CD14-positive monocyte (primary cell): Measurements from ENCODE around the gene PAEP. TPM values are rescaled to one million over a fixed set of nuclear protein-coding genes. Genes with fewer than 3 reads are reported as not detected.

Source experiments
- DNase-seq, 3 donors: peaks; one replicate each; pipeline ENCODE4 v3.0.0-alpha.2; 2011 to 2022
- H2AFZ ChIP-seq: 2 replicates; pipeline ENCODE4 v1.6.0; 2012; ENCODE audit warnings: mild to moderate bottlenecking, low read depth, low read length, inconsistent platforms; ENCODE audit not compliant: insufficient read depth, poor library complexity, severe bottlenecking
- H3K27ac ChIP-seq, 2 donors: 1 replicate in 1 of 2; 2 replicates in 1 of 2; pipeline ENCODE4 v1.5.1; 2012 to 2013; ENCODE audit warnings: low read length in 2 of 2, control low read depth in 1 of 2, inconsistent platforms in 1 of 2, low read depth in 1 of 2, mild to moderate bottlenecking in 1 of 2
- H3K27me3 ChIP-seq, 2 donors: one replicate each; pipeline versions ENCODE4 v1.6.0 to v1.6.1; 2011 to 2013; ENCODE audit warnings: low read length in 2 of 2; ENCODE audit not compliant: control insufficient read depth in 2 of 2, insufficient read depth in 2 of 2
- H3K36me3 ChIP-seq, 2 donors: replicated peaks in 1 of 2; 1 replicate in 1 of 2; 2 replicates in 1 of 2; pipeline versions ENCODE4 v1.5.1 to v1.6.1; 2012 to 2013; ENCODE audit warnings: low read length in 2 of 2, control low read depth in 1 of 2, inconsistent platforms in 1 of 2, mild to moderate bottlenecking in 1 of 2; ENCODE audit not compliant: insufficient read depth in 2 of 2, control insufficient read depth in 1 of 2
- H3K4me1 ChIP-seq, 2 donors: 1 replicate in 1 of 2; 2 replicates in 1 of 2; pipeline versions ENCODE4 v1.5.1 to v1.6.1; 2012 to 2013; ENCODE audit warnings: low read length in 2 of 2, control low read depth in 1 of 2, inconsistent platforms in 1 of 2, mild to moderate bottlenecking in 1 of 2, moderate library complexity in 1 of 2; ENCODE audit not compliant: insufficient read depth in 2 of 2, control insufficient read depth in 1 of 2
- H3K4me2 ChIP-seq: replicated peaks from 2 replicates; pipeline ENCODE3; 2012; ENCODE audit warnings: low read length, moderate library complexity, mild to moderate bottlenecking; ENCODE audit not compliant: poor library complexity, severe bottlenecking; ENCODE audit errors: extremely low read depth
- H3K4me3 ChIP-seq, 3 experiments: fragments of 200-600 bp in 1 of 3; sonication (generic) in 1 of 3; replicated peaks in 1 of 3; 1 replicate in 2 of 3; 2 replicates in 1 of 3; pipeline ENCODE4 v1.5.1; 2011 to 2013; ENCODE audit warnings: low read length in 3 of 3, mild to moderate bottlenecking in 3 of 3, control low read depth in 2 of 3, low read depth in 2 of 3, inconsistent platforms in 1 of 3, moderate library complexity in 1 of 3
- H3K79me2 ChIP-seq: 2 replicates; pipeline ENCODE4 v1.6.0; 2012; ENCODE audit warnings: mild to moderate bottlenecking, control low read depth, inconsistent platforms, low read length, moderate library complexity; ENCODE audit not compliant: insufficient read depth
- H3K9ac ChIP-seq: 2 replicates; pipeline ENCODE4 v1.6.0; 2017; ENCODE audit warnings: low read length, mild to moderate bottlenecking; ENCODE audit not compliant: insufficient read depth, poor library complexity, severe bottlenecking
- H3K9me3 ChIP-seq, 2 donors: replicated peaks in 1 of 2; 1 replicate in 1 of 2; 2 replicates in 1 of 2; pipeline versions ENCODE4 v1.5.1 to v1.6.1; 2012 to 2013; ENCODE audit warnings: low read length in 2 of 2, control low read depth in 1 of 2; ENCODE audit not compliant: control insufficient read depth in 1 of 2, insufficient read depth in 1 of 2
- H4K20me1 ChIP-seq: 2 replicates; pipeline ENCODE4 v1.6.0; 2012; ENCODE audit warnings: mild to moderate bottlenecking, low read length, control low read depth, moderate library complexity; ENCODE audit not compliant: insufficient read depth
- H3K27ac Mint-ChIP-seq, 7 donors: one replicate each; pipeline ENCODE4 v1.8.0; 2020; ENCODE audit warnings: mild to moderate bottlenecking in 7 of 7, mixed read lengths in 7 of 7, moderate library complexity in 6 of 7, inconsistent platforms in 2 of 7
- H3K27me3 Mint-ChIP-seq, 3 donors: one replicate each; pipeline ENCODE4 v1.8.0; 2021 to 2022; ENCODE audit warnings: low read depth in 3 of 3, mild to moderate bottlenecking in 3 of 3, mixed read lengths in 3 of 3, moderate library complexity in 3 of 3, inconsistent platforms in 1 of 3
- H3K36me3 Mint-ChIP-seq, 2 donors: one replicate each; pipeline ENCODE4 v1.8.0; 2020; ENCODE audit warnings: mixed read lengths in 2 of 2, inconsistent platforms in 1 of 2, mild to moderate bottlenecking in 1 of 2
- H3K4me1 Mint-ChIP-seq: one replicate; pipeline ENCODE4 v1.8.0; 2020; ENCODE audit warnings: mild to moderate bottlenecking, mixed read lengths
- H3K4me3 Mint-ChIP-seq, 2 donors: one replicate each; pipeline ENCODE4 v1.8.0; 2020; ENCODE audit warnings: mild to moderate bottlenecking in 2 of 2, mixed read lengths in 2 of 2, moderate library complexity in 1 of 2
- H3K9me3 Mint-ChIP-seq, 7 donors: one replicate each; pipeline ENCODE4 v1.8.0; 2020 to 2022; ENCODE audit warnings: mixed read lengths in 7 of 7, mild to moderate bottlenecking in 6 of 7, moderate library complexity in 6 of 7, inconsistent platforms in 2 of 7
- CTCF ChIP-seq: fragments of 200-600 bp; IDR thresholded peaks from one replicate; pipeline ENCODE4 v1.8.0; 2022; ENCODE audit warnings: antibody characterized with exemption, mild to moderate bottlenecking
- WGBS: methylation state at CpG from one replicate; pipeline ENCODE4 v1.1.5; 2013; ENCODE audit warnings: missing lambda C conversion rate; ENCODE audit not compliant: insufficient coverage; 5-methylcytosine and 5-hydroxymethylcytosine counted together
- intact Hi-C, 2 donors: fragments of 100-400 bp; cut with micrococcal nuclease; formaldehyde crosslinking; loops; one replicate each; pipeline versions ENCODE4 v1.15.0 to v1.15.1; 2023
- polyA plus RNA-seq, 3 donors: library from polyadenylated mRNA; depleted of rRNA in 1 of 3; unstranded in 2 of 3; stranded (reverse) in 1 of 3; fragments of 300-500 nt in 2 of 3; fragments of >200 nt in 1 of 3; fragmentation: Illumina TruSeq in 2 of 3; gene quantifications; 1 replicate in 2 of 3; 2 replicates in 1 of 3; pipeline ENCODE4 v1.2.3, GENCODE V29; 2012 to 2021

Gene PAEP
- polyA plus RNA-seq, 3 donors, result not detected

- no peaks in the 10 kb centered on the region for H3K27me3 ChIP-seq
- WGBS, result 100% methylated on average over 1 of the region's 1 CpG
- Mint-ChIP-seq H3K27ac (no peak overlapping the region), H3K27me3 (peaks cover 1 to 10% (median 8%) of the 10 kb centered on the region in 3 donors), H3K4me3 (no peak overlapping the region), H3K36me3 (no peaks in the 10 kb centered on the region), H3K9me3 (peaks cover 0 to 9% (median 2%) of the 10 kb centered on the region in 7 donors), H3K4me1 (no peaks in the 10 kb centered on the region)
- H4K20me1 ChIP-seq, result no peaks in the 10 kb centered on the region
- TF ChIP-seq CTCF, result no peak
- DNase-seq, result no peak
- no peaks in the 10 kb centered on the region for H3K9me3 ChIP-seq
- no peaks in the 10 kb centered on the region for H3K4me1 ChIP-seq
- H3K27ac ChIP-seq, result no peak overlapping the region
- H3K4me3 ChIP-seq, result no peak overlapping the region
- H3K79me2 ChIP-seq, result no peaks in the 10 kb centered on the region
- intact Hi-C loops, result no loop called here
- no peaks in the 10 kb centered on the region for H3K36me3 ChIP-seq
- no peak overlapping the region for H3K4me2 ChIP-seq
- no peak overlapping the region for H3K9ac ChIP-seq
- no peak overlapping the region for H2AFZ ChIP-seq
These were observed 1.5 kb downstream of the PAEP start for GRCh38 chr9:135563039-135563476.

DNA sequence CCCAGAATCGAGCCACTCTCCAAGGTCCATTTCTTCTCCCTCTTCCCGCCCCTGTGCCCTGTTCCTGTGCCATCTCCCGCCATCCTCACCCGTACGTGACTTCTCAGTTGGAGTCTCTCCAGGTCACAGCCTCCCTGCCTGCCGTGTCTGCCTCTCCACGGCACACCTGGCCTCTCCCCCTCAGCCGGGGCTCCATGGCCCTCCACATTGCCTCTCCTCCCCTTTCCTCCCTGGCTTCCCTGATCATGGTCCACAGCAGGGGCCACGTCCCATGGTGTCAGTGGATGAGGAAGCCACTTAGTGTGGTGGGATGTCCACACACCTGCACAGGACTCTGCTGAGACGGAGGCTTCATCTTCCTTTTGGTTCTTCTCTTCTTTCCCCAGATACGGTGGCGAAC, 2.3 kb downstream of the PAEP start:
- Mint-ChIP-seq H3K4me3 (no peak overlapping the region), H3K9me3 (peaks cover 0 to 9% (median 2%) of the 10 kb centered on the region in 7 donors), H3K4me1 (no peaks in the 10 kb centered on the region), H3K36me3 (no peaks in the 10 kb centered on the region), H3K27ac (no peak overlapping the region), H3K27me3 (peaks cover 1 to 8% (median 8%) of the 10 kb centered on the region in 3 donors)
- no peak for DNase-seq
- Histone ChIP-seq H3K4me3 (no peak overlapping the region), H3K4me1 (no peaks in the 10 kb centered on the region), H3K36me3 (no peaks in the 10 kb centered on the region), H3K27me3 (no peaks in the 10 kb centered on the region), H3K27ac (no peak overlapping the region), H3K9me3 (no peaks in the 10 kb centered on the region), H4K20me1 (no peaks in the 10 kb centered on the region), H3K9ac (no peak overlapping the region), H2AFZ (no peak overlapping the region), H3K4me2 (no peak overlapping the region), H3K79me2 (no peaks in the 10 kb centered on the region)
- TF ChIP-seq CTCF, result no peak
- intact Hi-C loops, result no loop called here
- 84% methylated on average over 9 of the region's 12 CpGs for WGBS
